GM12878 (cell line): Measurements from ENCODE around the gene DMXL1. TPM values are rescaled to one million over a fixed set of nuclear protein-coding genes. Genes with fewer than 3 reads are reported as not detected.

Experiments
- ATAC-seq: fragments of 200-7000 bp; cut with Tn5 transposase; 3 replicates; pipeline ENCODE4 v1.9.1; 2020; ENCODE audit warnings: mild to moderate bottlenecking, moderate library complexity
- BruUV-seq: library from RNA; stranded (reverse); fragments of 400-500 nt; replicated peaks from 2 replicates; lab custom pipeline; 2021; lab: Mats Ljungman, UMichigan
- CTCF ChIA-PET: fragments of 300-600 bp; sonication (Branson Sonifier 250); formaldehyde crosslinking; extraction: SDS; loops from one replicate; lab custom pipeline; 2021; ENCODE audit warnings: inconsistent platforms; lab: Yijun Ruan, JAX
- POLR2A ChIA-PET: fragments of 350-600 bp; formaldehyde crosslinking; extraction: SDS; loops from one replicate; lab custom pipeline; 2021; ENCODE audit warnings: inconsistent platforms; lab: Charles Lee
- RAD21 ChIA-PET: fragments of 300-600 bp; sonication (Branson Sonifier 250); formaldehyde crosslinking; loops from one replicate; lab custom pipeline; 2023; ENCODE audit warnings: antibody characterized with exemption; ENCODE audit not compliant: unreplicated experiment; lab: Charles Lee
- SMC1A ChIA-PET: fragments of 300-600 bp; sonication (Branson Sonifier 250); formaldehyde crosslinking; loops from one replicate; lab custom pipeline; 2023; ENCODE audit not compliant: unreplicated experiment, uncharacterized antibody; lab: Charles Lee
- DNase-seq: peaks from one replicate; pipeline ENCODE4 v3.0.0-alpha.2; 2011; ENCODE audit warnings: low read depth, low spot score
- FAIRE-seq: peaks from 3 replicates; lab custom pipeline; 2011; peaks lifted over from hg19 to GRCh38; lab: Jason Lieb, UNC
- H2AFZ ChIP-seq: 2 replicates; pipeline ENCODE4 v1.6.0; 2011; ENCODE audit warnings: low read depth, low read length, control low read depth; ENCODE audit not compliant: control insufficient read depth
- H3K27ac ChIP-seq: 2 replicates; pipeline ENCODE4 v1.5.1; 2011; ENCODE audit warnings: control low read depth; ENCODE audit not compliant: control insufficient read depth, insufficient read depth
- H3K27me3 ChIP-seq, 2 experiments: replicated peaks in 1 of 2; 2 replicates each; pipeline versions ENCODE4 v1.6.0 to v1.6.1; 2011; ENCODE audit warnings: low read length in 1 of 2; ENCODE audit not compliant: control insufficient read depth in 2 of 2, insufficient read depth in 2 of 2
- H3K36me3 ChIP-seq, 2 experiments: 2 replicates each; pipeline ENCODE4 v1.5.1; 2011; ENCODE audit warnings: low read length in 1 of 2; ENCODE audit not compliant: control insufficient read depth in 2 of 2, insufficient read depth in 2 of 2
- H3K4me1 ChIP-seq: 2 replicates; pipeline ENCODE4 v1.6.1; 2011; ENCODE audit warnings: mild to moderate bottlenecking, low read length, moderate library complexity, mixed read lengths; ENCODE audit not compliant: control insufficient read depth, insufficient read depth
- H3K4me2 ChIP-seq: 2 replicates; pipeline ENCODE4 v1.6.0; 2011; ENCODE audit warnings: control low read depth; ENCODE audit not compliant: control insufficient read depth, insufficient read depth
- H3K4me3 ChIP-seq: fragments of 200-600 bp; sonication (generic); 2 replicates; pipeline ENCODE4 v1.5.1; 2016
- H3K79me2 ChIP-seq: 2 replicates; pipeline ENCODE4 v1.6.0; 2011; ENCODE audit warnings: low read length; ENCODE audit not compliant: control insufficient read depth, insufficient read depth
- H3K9ac ChIP-seq: 2 replicates; pipeline ENCODE4 v1.8.0; 2011; ENCODE audit warnings: low read length, control low read depth, mixed read lengths; ENCODE audit not compliant: control insufficient read depth, insufficient read depth
- H3K9me3 ChIP-seq: replicated peaks from 3 replicates; pipeline ENCODE4 v1.5.1; 2011; ENCODE audit warnings: mild to moderate bottlenecking, low read length; ENCODE audit not compliant: control insufficient read depth, insufficient read depth
- H4K20me1 ChIP-seq: 2 replicates; pipeline ENCODE4 v1.6.0; 2011; ENCODE audit not compliant: control insufficient read depth, insufficient read depth
- KLF5 ChIP-seq: fragments of 450-650 bp; IDR thresholded peaks from 2 replicates; pipeline ENCODE4 v1.6.1; 2014; ENCODE audit warnings: mild to moderate bottlenecking; ENCODE audit not compliant: partially characterized antibody
- NR2C2 ChIP-seq: IDR thresholded peaks from 2 replicates; pipeline ENCODE4 v1.6.1; 2011; ENCODE audit warnings: borderline replicate concordance, low read depth; ENCODE audit not compliant: control insufficient read depth, insufficient read length
- ZBTB11 ChIP-seq: fragments of 450-650 bp; formaldehyde crosslinking; IDR thresholded peaks from 2 replicates; pipeline ENCODE4 v1.5.0; 2022; ENCODE audit warnings: mild to moderate bottlenecking, missing genetic modification characterization
- WGBS: methylation state at CpG from one replicate; pipeline ENCODE4 v1.1.6; 2016; ENCODE audit warnings: low lambda C conversion rate; ENCODE audit not compliant: insufficient replicate concordance, insufficient coverage; ENCODE audit errors: missing lambda C conversion rate; 5-methylcytosine and 5-hydroxymethylcytosine counted together
- in situ Hi-C: fragments of 300-500 bp; cut with MboI; formaldehyde crosslinking; loops from 9 replicates; pipeline ENCODE4 v1.14.3; 2018; ENCODE audit warnings: mixed read lengths
- intact Hi-C: fragments of 100-400 bp; cut with micrococcal nuclease; formaldehyde crosslinking; loops from one replicate; pipeline ENCODE4 v1.14.2; 2022; ENCODE audit not compliant: unreplicated experiment
- polyA plus RNA-seq, 11 experiments: library from polyadenylated mRNA; depleted of rRNA in 4 of 11; unstranded in 6 of 11; stranded (reverse) in 5 of 11; fragments of >200 nt; fragmentation: Nextera tagmentation in 4 of 11; fragmentation: Illumina TruSeq in 1 of 11; extraction: Ambion mirVana in 4 of 11; extraction: Trizol in 1 of 11; gene quantifications; 1 replicate in 1 of 11; 2 replicates in 10 of 11; pipeline versions ENCODE4 v1.2.1 to v1.2.3, GENCODE V29; 2011 to 2016; ENCODE audit warnings: inconsistent platforms in 2 of 11, missing spikeins in 2 of 11, low read depth in 1 of 11
- total RNA-seq, 4 experiments: library from RNA; depleted of rRNA in 3 of 4; stranded (reverse); fragments of >200 nt in 3 of 4; fragmentation: Illumina TruSeq in 1 of 4; extraction: Trizol in 1 of 4; gene quantifications; 2 replicates each; pipeline versions ENCODE4 v1.2.1 to v1.2.3, GENCODE V29; 2013 to 2021

The DMXL1 gene
- total and polyA plus RNA-seq, 10 of the 15 experiments (the other 5 are each of a cell fraction or from before 2014, with no cell fraction given), result 9.1 to 67.7 (median 34.1) TPM

- Histone ChIP-seq H3K4me1 (no peaks in the 10 kb centered on the region), H3K4me2 (no peak overlapping the region), H3K9me3 (no peaks in the 10 kb centered on the region), H3K4me3 (no peak overlapping the region), H2AFZ (no peak overlapping the region), H3K36me3 (0 out of 4 replicates have a peak, but pooled peaks cover 0 to 5% of the 10 kb centered on the region in 2 experiments), H4K20me1 (no peaks in the 10 kb centered on the region), H3K27me3 (no peaks in the 10 kb centered on the region), H3K9ac (no peak overlapping the region)
- 96% methylated on average over 6 of the region's 6 CpGs for WGBS
- intact Hi-C loops, result no loop called here
- ChIA-PET SMC1A (interaction anchor here (0.7 to 1.8 kb wide), 13 partner anchors 9 to 217 kb away, joined by 3 to 6 read pairs (median 3); no protein-coding TSS in a partner anchor), CTCF (interaction anchor here (0.6 to 3.1 kb wide), 12 partner anchors 8 to 250 kb away, joined by 3 to 16 read pairs (median 4); partner anchors contain the start of gene DTWD2), RAD21 (interaction anchor here (0.6 to 1.8 kb wide), 5 partner anchors 16 to 251 kb away, joined by 3 to 5 read pairs (median 4); no protein-coding TSS in a partner anchor), POLR2A (interaction anchor here (0.5 to 1.3 kb wide), 3 partner anchors 31 to 194 kb away, joined by 3 to 5 read pairs (median 5); no protein-coding TSS in a partner anchor)
- DNase-seq, result no peak
- no peak for ATAC-seq
- BruUV-seq, result no TSS peak
- in situ Hi-C loops, result no loop called here
- FAIRE-seq, result peak; percentile 13
- TF ChIP-seq KLF5 (no peak), NR2C2 (no peak), ZBTB11 (CRISPR knock-in tag) (no peak)
- TF ChIP-seq, all 136 proteins: peak for 0
- no peaks in the 10 kb centered on the region for H3K79me2 ChIP-seq
- H3K27ac ChIP-seq, result no peak overlapping the region
These were observed 167.6 kb downstream of the DMXL1 start for GRCh38 chr5:119238265-119239118.
